Measurements from ENCODE around the gene MRPS33.

DNA sequence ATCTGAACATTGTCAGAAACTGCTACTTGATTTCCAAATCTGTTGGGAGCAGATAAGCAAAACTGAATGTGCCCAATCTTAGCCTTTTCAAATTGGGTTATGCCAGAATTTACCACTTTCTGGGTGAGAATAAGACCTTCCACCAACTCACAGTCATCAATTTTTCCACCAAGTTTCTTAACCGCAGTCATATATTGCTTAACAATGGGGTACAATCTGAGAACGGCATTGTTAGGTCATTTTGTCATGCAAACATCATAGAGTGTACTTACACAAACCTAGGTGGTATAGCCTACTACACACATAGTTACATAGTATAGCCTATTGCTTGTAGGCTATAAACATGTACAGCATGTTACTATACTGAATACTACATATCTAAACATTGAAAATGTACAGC is 16.0 kb downstream of the MRPS33 start:
- TF ChIP-seq POLR2A (IDR thresholded peaks at IDR 0.05; ENCODE audit: low read depth, low read length): no peak
- TF ChIP-seq, protein P1, sequence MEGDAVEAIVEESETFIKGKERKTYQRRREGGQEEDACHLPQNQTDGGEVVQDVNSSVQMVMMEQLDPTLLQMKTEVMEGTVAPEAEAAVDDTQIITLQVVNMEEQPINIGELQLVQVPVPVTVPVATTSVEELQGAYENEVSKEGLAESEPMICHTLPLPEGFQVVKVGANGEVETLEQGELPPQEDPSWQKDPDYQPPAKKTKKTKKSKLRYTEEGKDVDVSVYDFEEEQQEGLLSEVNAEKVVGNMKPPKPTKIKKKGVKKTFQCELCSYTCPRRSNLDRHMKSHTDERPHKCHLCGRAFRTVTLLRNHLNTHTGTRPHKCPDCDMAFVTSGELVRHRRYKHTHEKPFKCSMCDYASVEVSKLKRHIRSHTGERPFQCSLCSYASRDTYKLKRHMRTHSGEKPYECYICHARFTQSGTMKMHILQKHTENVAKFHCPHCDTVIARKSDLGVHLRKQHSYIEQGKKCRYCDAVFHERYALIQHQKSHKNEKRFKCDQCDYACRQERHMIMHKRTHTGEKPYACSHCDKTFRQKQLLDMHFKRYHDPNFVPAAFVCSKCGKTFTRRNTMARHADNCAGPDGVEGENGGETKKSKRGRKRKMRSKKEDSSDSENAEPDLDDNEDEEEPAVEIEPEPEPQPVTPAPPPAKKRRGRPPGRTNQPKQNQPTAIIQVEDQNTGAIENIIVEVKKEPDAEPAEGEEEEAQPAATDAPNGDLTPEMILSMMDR (IDR thresholded peaks at IDR 0.05; ENCODE audit: extremely low read depth in 1 of 2, insufficient read depth in 1 of 2, low read depth in 1 of 2, low read length in 2 of 2): no peak
- no peak for TF ChIP-seq POLR2AphosphoS5 (IDR thresholded peaks at IDR 0.05; ENCODE audit: insufficient read depth, low read depth, low read length)
- TF ChIP-seq, protein P2, sequence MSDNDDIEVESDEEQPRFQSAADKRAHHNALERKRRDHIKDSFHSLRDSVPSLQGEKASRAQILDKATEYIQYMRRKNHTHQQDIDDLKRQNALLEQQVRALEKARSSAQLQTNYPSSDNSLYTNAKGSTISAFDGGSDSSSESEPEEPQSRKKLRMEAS (IDR thresholded peaks at IDR 0.05; ENCODE audit: insufficient read depth, insufficient read length): no peak
- no peak for TF ChIP-seq EZH2 (IDR thresholded peaks at IDR 0.05; ENCODE audit: borderline replicate concordance, low read depth, low read length, severe bottlenecking)
- no peak for TF ChIP-seq FOS (IDR thresholded peaks at IDR 0.05; ENCODE audit: borderline replicate concordance, insufficient read depth, low read length)
- TF ChIP-seq MYC (IDR thresholded peaks at IDR 0.05; ENCODE audit: low read depth, low read length): no peak

Measured in endothelial cell of umbilical vein (primary cell).